EH (cell line): Measurements from ENCODE around the gene ITPRID1.

Experiments
- DNase-seq: peaks from one replicate; pipeline ENCODE4 v3.0.0-alpha.2; 2015; ENCODE audit warnings: low read depth

ITPRID1 gene

DNA sequence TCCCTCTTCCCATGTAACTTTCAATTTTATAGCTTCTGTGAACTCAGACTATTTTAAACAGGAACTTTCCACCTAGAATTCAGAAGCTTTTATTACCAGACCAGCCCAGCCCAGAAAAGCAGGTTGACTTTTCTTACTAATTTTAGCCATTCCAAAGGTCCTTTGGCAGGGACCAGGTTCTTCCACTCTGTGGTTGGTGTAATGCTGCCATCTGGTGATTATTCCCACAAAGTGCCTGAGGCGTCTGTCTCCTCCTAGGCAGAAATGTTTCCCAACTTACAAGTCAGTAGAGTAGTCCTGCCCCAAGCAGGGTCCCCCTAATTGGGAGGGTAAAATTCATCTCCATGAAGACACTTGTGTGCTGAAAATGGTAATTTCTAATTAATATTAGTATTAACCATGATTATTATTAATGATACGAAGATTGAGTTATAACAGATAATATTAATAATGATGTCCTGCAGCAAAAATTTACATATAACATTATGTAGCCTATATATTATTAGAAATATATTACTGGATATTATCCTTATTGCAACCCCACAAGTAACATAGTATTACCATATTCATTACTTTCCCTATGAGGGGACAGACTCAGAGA lies 120.1 kb downstream of the ITPRID1 start:
- DNase-seq, result peak; percentile 62

DNA sequence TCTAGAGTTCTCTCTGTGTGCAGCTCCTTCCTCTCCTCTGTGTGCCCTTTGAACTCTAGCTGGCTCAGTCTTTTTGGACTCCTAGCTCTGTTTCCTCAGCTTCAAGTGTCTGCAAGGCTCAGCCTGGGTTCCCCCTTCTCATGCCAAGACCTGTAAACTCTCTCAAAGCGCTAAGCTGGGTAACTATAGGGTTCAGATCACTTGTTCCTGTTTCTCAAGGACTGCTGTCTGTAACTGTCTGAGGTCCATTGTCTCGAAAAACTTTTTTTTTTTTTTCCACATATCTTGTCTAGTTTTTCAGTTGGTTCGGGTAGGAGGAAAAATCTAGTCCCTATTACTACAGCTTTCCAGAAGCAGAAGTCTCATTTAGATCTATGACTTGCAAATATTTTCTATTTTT lies 126.5 kb downstream of the ITPRID1 start:
- no peak for DNase-seq

DNA sequence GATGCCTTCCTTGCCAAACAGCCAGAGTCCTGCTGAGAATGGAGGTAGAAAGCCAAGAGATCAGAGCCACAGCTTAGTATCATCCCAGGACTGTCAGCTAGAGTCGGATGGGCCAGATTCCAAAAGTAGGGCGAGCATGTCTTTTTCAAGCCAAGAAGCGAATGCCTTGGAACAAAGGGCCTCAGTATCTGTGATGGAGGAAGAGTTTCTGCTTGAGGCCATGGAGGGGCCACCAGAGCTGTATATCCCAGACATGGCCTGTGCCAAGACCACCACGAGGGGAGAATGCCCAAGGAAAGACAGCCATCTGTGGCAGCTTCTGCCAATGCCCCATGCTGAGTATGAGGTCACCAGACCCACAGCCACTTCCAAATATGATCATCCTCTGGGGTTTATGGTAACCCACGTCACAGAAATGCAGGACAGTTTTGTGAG lies 128.8 kb downstream of the ITPRID1 start:
- peak; percentile 36 for DNase-seq

- no peak for DNase-seq
Measured at GRCh38 chr7:31646942-31647341, 133.1 kb downstream of the ITPRID1 start.

- no peak for DNase-seq
Measured at GRCh38 chr7:31647511-31647910, 133.6 kb downstream of the ITPRID1 start.

DNA sequence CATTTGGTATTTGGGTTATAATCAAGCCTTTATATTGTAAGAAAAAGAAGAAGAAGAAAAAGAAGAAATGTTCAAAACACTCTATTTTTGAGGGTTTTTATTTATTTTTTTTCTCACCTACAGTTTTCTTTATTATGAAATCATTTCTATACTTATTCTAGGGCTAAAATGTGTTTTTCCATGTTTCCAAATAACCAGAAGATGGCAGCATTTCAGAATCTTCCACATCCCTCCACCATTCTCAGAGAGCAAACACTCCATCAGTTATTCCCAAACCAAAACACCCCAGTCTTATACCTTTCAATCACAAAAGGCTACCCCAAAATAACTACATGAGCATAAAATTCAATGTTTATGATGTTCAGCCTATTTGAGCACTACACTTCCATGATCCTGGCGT lies 134.4 kb downstream of the ITPRID1 start:
- DNase-seq, result peak; percentile 23

- no peak for DNase-seq
Measured at GRCh38 chr7:31648880-31649279, 135.0 kb downstream of the ITPRID1 start.

DNA sequence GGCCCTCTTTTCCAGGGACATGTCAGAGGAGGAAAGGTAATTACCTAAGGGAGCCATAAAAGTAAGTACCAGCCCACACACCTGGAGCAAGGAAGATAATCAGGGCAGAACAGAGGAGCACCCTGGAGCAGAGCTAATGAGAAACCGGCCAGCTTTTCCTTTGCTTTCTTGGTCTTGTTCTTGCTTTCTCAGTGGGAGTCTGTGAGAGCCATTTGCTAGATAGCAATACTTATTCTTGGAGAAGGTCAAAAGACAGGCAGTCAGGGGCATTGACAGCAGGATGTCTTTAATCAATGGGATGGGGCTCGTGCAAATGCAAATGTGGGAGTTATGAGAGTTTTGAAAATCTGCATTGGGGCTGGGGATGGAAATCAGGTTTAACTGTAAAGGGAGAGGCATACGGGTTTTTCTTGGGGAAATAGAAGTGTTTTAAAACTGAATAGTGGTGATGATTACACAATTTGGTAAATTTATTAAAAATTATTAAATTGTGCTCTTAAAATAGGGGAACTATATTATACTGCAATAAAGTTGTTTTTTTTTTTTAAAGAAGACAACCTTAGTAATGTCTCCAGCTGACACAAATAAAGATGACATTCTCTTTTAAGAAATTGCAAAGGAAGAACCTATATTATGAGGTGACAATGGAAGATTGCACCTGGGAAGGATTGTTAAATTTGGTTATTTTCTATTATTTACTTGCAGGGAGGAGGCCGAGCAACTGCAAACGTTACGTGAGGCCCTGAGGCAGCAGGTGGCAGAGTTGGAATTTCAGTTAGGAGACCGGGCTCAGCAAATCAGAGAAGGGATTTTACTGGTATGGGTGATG lies 137.6 kb downstream of the ITPRID1 start:
- no peak for DNase-seq

DNA sequence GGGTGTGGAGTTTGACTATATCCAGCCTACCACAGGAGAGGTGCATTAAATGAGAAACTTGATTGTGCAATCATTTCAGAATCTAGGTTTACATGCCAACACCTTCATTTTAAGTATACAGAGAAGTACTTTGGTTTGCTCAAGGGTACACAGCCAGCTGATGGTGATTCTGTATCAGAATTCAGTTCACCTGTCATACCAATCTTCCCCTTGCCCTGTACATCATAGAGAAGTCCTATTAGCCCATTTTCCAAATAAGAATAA lies 138.1 kb downstream of the ITPRID1 start:
- no peak for DNase-seq

- DNase-seq, result no peak
Measured at GRCh38 chr7:31663072-31663471, 149.2 kb downstream of the ITPRID1 start.

DNA sequence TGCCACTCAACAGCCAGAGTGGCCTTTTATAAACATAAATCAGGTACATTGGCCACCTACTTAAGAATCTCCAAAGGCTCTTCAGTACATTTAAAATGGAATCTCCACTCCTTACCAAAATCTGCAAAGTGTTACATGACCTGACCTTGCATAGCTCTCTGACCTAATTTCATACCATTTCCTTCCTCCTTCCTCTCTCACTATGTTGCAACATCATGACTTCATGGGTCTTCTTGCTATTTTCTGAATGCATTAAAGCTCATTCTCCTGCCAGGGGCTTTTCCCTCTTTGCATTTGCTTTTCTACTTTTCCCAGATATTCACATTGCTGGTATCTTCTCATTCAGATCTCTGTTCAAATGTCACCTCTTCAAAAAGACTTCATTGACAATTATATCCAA lies 151.0 kb downstream of the ITPRID1 start:
- DNase-seq, result no peak

GRCh38 chr7:31665546-31665945 lies 151.7 kb downstream of the ITPRID1 start:
- no peak for DNase-seq

DNA sequence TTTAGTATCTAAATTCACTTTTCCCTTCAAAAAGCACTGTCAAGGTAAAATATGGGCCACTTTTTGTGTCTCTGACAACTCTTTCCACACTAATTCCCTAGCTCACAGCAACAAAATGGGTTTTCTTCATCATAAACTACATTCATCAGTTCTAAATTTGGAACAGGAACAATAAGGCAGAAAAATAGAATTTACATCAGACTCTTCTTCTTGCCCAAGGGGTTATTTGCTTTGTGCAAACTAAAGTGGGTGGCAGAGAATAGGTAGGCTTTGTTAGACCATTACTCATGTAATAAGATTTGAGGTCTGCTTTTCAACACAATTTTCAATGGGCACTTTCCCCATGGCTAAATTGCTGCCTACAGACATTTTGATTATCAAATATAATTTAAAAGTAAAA lies 155.6 kb downstream of the ITPRID1 start:
- DNase-seq, result no peak

- no peak for DNase-seq
Measured at GRCh38 chr7:31679574-31680305, 165.8 kb downstream of the ITPRID1 start.

GRCh38 chr7:31683445-31684225 lies 169.7 kb downstream of the ITPRID1 start:
- no peak for DNase-seq

GRCh38 chr7:31687024-31687748 lies 173.3 kb downstream of the ITPRID1 start, which contains the start of gene PPP1R17:
Gene PPP1R17, plus strand, starts transcription at chr7:31687215. Its CDS starts 5,227 bp downstream, at chr7:31692442.
- DNase-seq, result no peak

DNA sequence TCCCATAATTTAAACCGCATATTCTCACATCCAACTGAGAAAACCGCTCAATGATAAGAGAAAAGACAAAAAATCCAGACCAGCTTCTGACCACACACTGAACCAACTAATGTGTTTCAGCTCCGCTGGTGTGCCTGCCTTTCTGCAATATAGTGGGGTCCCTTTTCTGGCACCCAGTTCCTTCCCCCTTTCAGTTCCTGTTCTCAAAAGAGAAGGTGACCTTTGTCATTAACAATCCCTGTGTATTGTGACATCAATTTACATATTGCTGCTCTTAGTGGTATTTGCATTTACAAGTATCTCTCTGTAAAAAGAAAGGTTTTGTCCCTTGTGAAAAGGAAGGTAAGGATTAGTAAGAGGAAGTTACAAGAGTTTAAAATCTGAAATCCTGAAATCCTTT lies 174.5 kb downstream of the ITPRID1 start:
- no peak for DNase-seq

GRCh38 chr7:31688996-31689395 lies 175.1 kb downstream of the ITPRID1 start:
- DNase-seq, result no peak

DNA sequence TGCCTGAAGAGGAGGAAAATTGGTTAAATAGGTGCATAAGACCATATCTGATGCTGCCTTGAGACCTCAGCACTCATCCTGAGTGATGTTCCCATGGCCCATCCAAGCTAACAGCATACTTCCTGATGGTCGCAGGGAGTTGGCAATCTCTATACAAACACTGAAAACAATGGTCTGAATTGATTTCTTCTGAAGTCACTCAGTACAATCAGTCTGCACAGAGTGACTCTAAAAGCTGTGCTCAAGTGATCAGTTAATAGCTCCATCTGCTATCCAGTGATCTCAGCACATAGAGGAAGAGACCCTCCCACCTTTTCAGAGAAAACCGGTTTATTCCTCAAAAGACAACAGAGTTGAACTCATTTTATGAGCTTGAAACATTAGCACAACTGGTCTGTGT lies 177.0 kb downstream of the ITPRID1 start:
- DNase-seq, result no peak

DNA sequence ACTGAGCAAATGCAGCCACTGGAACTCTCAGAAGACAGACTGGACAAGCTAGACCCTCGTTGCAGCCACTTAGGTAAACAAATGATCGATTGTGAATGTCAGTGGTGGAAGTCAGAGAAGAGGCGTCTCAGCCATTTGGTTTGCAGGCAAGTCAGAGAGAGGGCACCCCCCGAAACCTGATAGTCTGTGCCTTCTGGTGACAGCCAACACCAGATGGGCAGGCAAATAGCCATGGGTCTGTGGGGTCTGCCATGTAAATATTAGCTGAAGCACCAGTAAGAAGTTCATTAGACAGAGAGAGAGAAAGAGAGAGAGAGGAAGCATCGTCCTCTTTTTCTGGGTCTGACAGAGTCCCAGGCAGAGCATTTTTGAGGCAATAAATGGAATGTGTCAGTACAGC lies 178.6 kb downstream of the ITPRID1 start:
- no peak for DNase-seq

DNA sequence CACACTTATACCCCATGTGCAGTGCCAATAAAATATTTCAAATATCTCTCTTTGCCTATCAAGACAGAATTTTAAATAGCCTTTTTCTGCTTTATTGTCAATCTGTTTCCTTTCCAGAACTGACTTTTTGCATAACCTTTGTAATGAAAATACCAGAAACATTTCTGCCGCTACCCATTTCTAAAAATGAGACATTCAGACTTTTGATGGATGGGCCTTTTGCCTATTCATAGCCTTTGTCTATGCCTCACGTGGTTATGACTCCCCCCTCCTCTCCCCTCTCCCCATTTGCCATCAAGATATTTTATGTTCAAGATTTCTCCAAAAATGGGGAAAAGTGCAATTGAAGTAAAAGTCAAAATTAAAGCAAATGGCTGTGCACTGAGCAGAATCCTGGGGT lies 179.0 kb downstream of the ITPRID1 start:
- no peak for DNase-seq
